H1 (cell line): ENCODE measurements around the gene ID2. TPM values are rescaled to one million over a fixed set of nuclear protein-coding genes. Genes with fewer than 3 reads are reported as not detected.

Experiments used
- CTCF ChIA-PET: fragments of 300-600 bp; sonication (Branson Sonifier 250); formaldehyde crosslinking; loops from one replicate; lab custom pipeline; 2021; ENCODE audit not compliant: partially characterized antibody; lab: Charles Lee
- POLR2A ChIA-PET: fragments of 300-600 bp; sonication (Branson Sonifier 250); formaldehyde crosslinking; loops from one replicate; lab custom pipeline; 2021; ENCODE audit warnings: inconsistent platforms; ENCODE audit not compliant: partially characterized antibody; lab: Charles Lee
- DNase-seq, 2 experiments: peaks; one replicate each; pipeline versions ENCODE4 v3.0.0 to v3.0.0-alpha.2; 2010 to 2022; ENCODE audit warnings: low spot score in 2 of 2, low read depth in 1 of 2, mixed read lengths in 1 of 2
- FAIRE-seq: peaks from 2 replicates; lab custom pipeline; 2011; peaks lifted over from hg19 to GRCh38; lab: Jason Lieb, UNC
- H2AFZ ChIP-seq: 2 replicates; pipeline ENCODE4 v1.8.1; 2012; ENCODE audit warnings: low read length, inconsistent platforms
- H2AK5ac ChIP-seq: 2 replicates; pipeline ENCODE4 v1.6.1; 2013; ENCODE audit warnings: low read depth, low read length
- H2BK120ac ChIP-seq: replicated peaks from 2 replicates; pipeline ENCODE3; 2013; ENCODE audit warnings: low read depth, low read length, inconsistent platforms
- H2BK12ac ChIP-seq: 2 replicates; pipeline ENCODE4 v1.6.1; 2013; ENCODE audit warnings: low read depth, low read length
- H2BK15ac ChIP-seq: 2 replicates; pipeline ENCODE4 v1.6.1; 2013; ENCODE audit warnings: low read length
- H2BK20ac ChIP-seq: 2 replicates; pipeline ENCODE4 v1.6.1; 2013; ENCODE audit warnings: low read length
- H2BK5ac ChIP-seq: 2 replicates; pipeline ENCODE4 v1.6.1; 2013; ENCODE audit warnings: low read depth, low read length
- H3K14ac ChIP-seq: 2 replicates; pipeline ENCODE4 v1.6.1; 2013; ENCODE audit warnings: inconsistent platforms; ENCODE audit not compliant: insufficient read length
- H3K18ac ChIP-seq: 2 replicates; pipeline ENCODE4 v1.6.1; 2013; ENCODE audit warnings: low read length; ENCODE audit errors: extremely low read depth
- H3K23ac ChIP-seq: 2 replicates; pipeline ENCODE4 v1.6.1; 2013; ENCODE audit warnings: inconsistent platforms; ENCODE audit not compliant: insufficient read length
- H3K23me2 ChIP-seq: 2 replicates; pipeline ENCODE4 v1.6.1; 2013; ENCODE audit warnings: low read depth, low read length
- H3K27ac ChIP-seq: 2 replicates; pipeline ENCODE4 v1.6.1; 2011; ENCODE audit warnings: low read depth, low read length, inconsistent platforms
- H3K27me3 ChIP-seq, 4 experiments: replicated peaks in 1 of 4; 1 replicate in 1 of 4; 2 replicates in 3 of 4; pipeline versions ENCODE4 v1.6.1 to v1.8.1; 2011 to 2013; ENCODE audit warnings: low read length in 3 of 4, mild to moderate bottlenecking in 3 of 4, inconsistent platforms in 2 of 4, mixed read lengths in 2 of 4, moderate library complexity in 1 of 4; ENCODE audit not compliant: control insufficient read depth in 3 of 4, insufficient read depth in 3 of 4; ENCODE audit errors: extremely low read depth in 1 of 4
- H3K36me3 ChIP-seq, 4 experiments: 2 replicates each; pipeline versions ENCODE4 v1.6.1 to v1.8.1; 2011 to 2013; ENCODE audit warnings: mild to moderate bottlenecking in 4 of 4, low read length in 3 of 4, moderate library complexity in 2 of 4, control low read depth in 1 of 4, inconsistent platforms in 1 of 4; ENCODE audit not compliant: insufficient read depth in 4 of 4, control insufficient read depth in 2 of 4
- H3K4ac ChIP-seq: replicated peaks from 2 replicates; pipeline ENCODE3; 2013; ENCODE audit warnings: low read length, low read depth, mixed read lengths, inconsistent platforms; ENCODE audit not compliant: insufficient read length
- H3K4me1 ChIP-seq, 4 experiments: replicated peaks in 1 of 4; 1 replicate in 1 of 4; 2 replicates in 3 of 4; pipeline versions ENCODE4 v1.6.1 to v1.8.1; 2011 to 2013; ENCODE audit warnings: low read length in 3 of 4, inconsistent platforms in 2 of 4, mixed read lengths in 1 of 4; ENCODE audit not compliant: insufficient read depth in 4 of 4, control insufficient read depth in 3 of 4
- H3K4me2 ChIP-seq, 2 experiments: 2 replicates each; pipeline versions ENCODE4 v1.6.1 to v1.8.1; 2011 to 2013; ENCODE audit warnings: low read depth in 2 of 2, low read length in 2 of 2, control low read depth in 1 of 2, inconsistent platforms in 1 of 2, mild to moderate bottlenecking in 1 of 2; ENCODE audit not compliant: insufficient read depth in 1 of 2
- H3K4me3 ChIP-seq, 4 experiments: fragments of 200-600, 300-600 bp in 1 of 4; sonication (generic), shearing (Covaris generic), sonication (Bioruptor Twin) in 1 of 4; 2 replicates each; pipeline versions ENCODE4 v1.5.1 to v1.8.1; 2011 to 2016; ENCODE audit warnings: low read length in 4 of 4, low read depth in 3 of 4, control low read depth in 2 of 4, inconsistent platforms in 2 of 4, mild to moderate bottlenecking in 2 of 4, mixed read lengths in 1 of 4, moderate library complexity in 1 of 4; ENCODE audit not compliant: insufficient read depth in 2 of 4; ENCODE audit errors: extremely low read depth in 1 of 4
- H3K56ac ChIP-seq: replicated peaks from 2 replicates; pipeline ENCODE3; 2013; ENCODE audit warnings: low read depth, mild to moderate bottlenecking, mixed read lengths, low read length, inconsistent platforms; ENCODE audit not compliant: insufficient read length
- H3K79me1 ChIP-seq: 2 replicates; pipeline ENCODE4 v1.6.1; 2013; ENCODE audit warnings: low read depth, low read length, control low read depth
- H3K79me2 ChIP-seq, 2 experiments: 2 replicates each; pipeline versions ENCODE4 v1.6.1 to v1.8.1; 2012 to 2013; ENCODE audit warnings: low read length in 2 of 2, mild to moderate bottlenecking in 2 of 2, inconsistent platforms in 1 of 2; ENCODE audit not compliant: insufficient read depth in 2 of 2, control insufficient read depth in 1 of 2
- H3K9ac ChIP-seq, 4 experiments: replicated peaks in 1 of 4; 1 replicate in 1 of 4; 2 replicates in 3 of 4; pipeline versions ENCODE4 v1.6.1 to v1.8.1; 2011 to 2013; ENCODE audit warnings: low read depth in 3 of 4, low read length in 3 of 4, control low read depth in 2 of 4, mild to moderate bottlenecking in 2 of 4, moderate library complexity in 2 of 4, inconsistent platforms in 1 of 4; ENCODE audit errors: extremely low read depth in 1 of 4
- H3K9me3 ChIP-seq, 2 experiments: 2 replicates each; pipeline versions ENCODE4 v1.6.1 to v1.8.1; 2012 to 2013; ENCODE audit warnings: mild to moderate bottlenecking in 2 of 2, moderate library complexity in 2 of 2, control low read depth in 1 of 2, inconsistent platforms in 1 of 2, low read depth in 1 of 2, low read length in 1 of 2, mixed read lengths in 1 of 2; ENCODE audit not compliant: insufficient read depth in 2 of 2
- H4K20me1 ChIP-seq, 2 experiments: replicated peaks in 1 of 2; 2 replicates each; pipeline versions ENCODE3 to v1.8.1; 2011 to 2013; ENCODE audit warnings: inconsistent platforms in 2 of 2, low read length in 2 of 2, mild to moderate bottlenecking in 1 of 2; ENCODE audit not compliant: insufficient read depth in 2 of 2, control insufficient read depth in 1 of 2
- H4K5ac ChIP-seq: 2 replicates; pipeline ENCODE4 v1.6.1; 2013; ENCODE audit warnings: low read length, low read depth, mixed read lengths, inconsistent platforms; ENCODE audit not compliant: insufficient read length
- H4K8ac ChIP-seq: 2 replicates; pipeline ENCODE4 v1.8.0; 2013; ENCODE audit warnings: mild to moderate bottlenecking, moderate library complexity, low read length, inconsistent platforms; ENCODE audit not compliant: insufficient read depth; ENCODE audit errors: extremely low read depth
- H4K91ac ChIP-seq: replicated peaks from 2 replicates; pipeline ENCODE3; 2013; ENCODE audit warnings: low read length, mixed read lengths, inconsistent platforms; ENCODE audit not compliant: insufficient read length
- HDAC6 ChIP-seq: IDR thresholded peaks from one replicate; pipeline ENCODE4 v1.7.1; 2012; ENCODE audit warnings: low read depth, mild to moderate bottlenecking, inconsistent platforms, low read length, moderate library complexity
- JUN ChIP-seq: IDR thresholded peaks from 2 replicates; pipeline ENCODE4 v1.6.1; 2011; ENCODE audit warnings: low read depth, mild to moderate bottlenecking, improper control_type of control experiment, low read length
- KDM1A ChIP-seq: fragments of 200-600, 300-600 bp; sonication (generic); IDR thresholded peaks from 2 replicates; pipeline ENCODE4 v1.7.1; 2016; ENCODE audit warnings: mild to moderate bottlenecking, low read length, borderline replicate concordance
- KDM4A ChIP-seq: IDR thresholded peaks from one replicate; pipeline ENCODE4 v1.7.1; 2012; ENCODE audit warnings: low read depth, mild to moderate bottlenecking, moderate library complexity, low read length, inconsistent platforms; ENCODE audit not compliant: severe bottlenecking
- KDM5A ChIP-seq: fragments of 200-600 bp; IDR thresholded peaks from 2 replicates; pipeline ENCODE4 v1.7.1; 2012; ENCODE audit warnings: mild to moderate bottlenecking, low read length, inconsistent platforms, mixed read lengths
- NRF1 ChIP-seq: IDR thresholded peaks from 2 replicates; pipeline ENCODE4 v1.6.1; 2011; ENCODE audit warnings: mild to moderate bottlenecking, low read depth, low read length, improper control_type of control experiment
- PHF8 ChIP-seq: fragments of 200-600 bp; sonication (generic); conservative IDR thresholded peaks from 2 replicates; pipeline ENCODE4 v1.7.1; 2012; ENCODE audit warnings: low read depth, mild to moderate bottlenecking, inconsistent platforms, low read length, moderate library complexity
- RXRA ChIP-seq: IDR thresholded peaks from 2 replicates; pipeline ENCODE4 v1.6.1; 2011; ENCODE audit warnings: low read depth, mild to moderate bottlenecking, low read length, moderate library complexity; ENCODE audit not compliant: insufficient read depth
- SIN3A ChIP-seq, 2 experiments: IDR thresholded peaks in 1 of 2; conservative IDR thresholded peaks in 1 of 2; 2 replicates each; pipeline ENCODE4 v1.6.1; 2011 to 2012; ENCODE audit warnings: low read length in 2 of 2, improper control_type of control experiment in 1 of 2, low read depth in 1 of 2, mild to moderate bottlenecking in 1 of 2
- SIRT6 ChIP-seq: IDR thresholded peaks from one replicate; pipeline ENCODE4 v1.7.1; 2012; ENCODE audit warnings: low read length, inconsistent platforms
- SIX5 ChIP-seq: IDR thresholded peaks from 2 replicates; pipeline ENCODE4 v1.6.1; 2011; ENCODE audit warnings: mild to moderate bottlenecking, low read depth, low read length
- SP1 ChIP-seq: IDR thresholded peaks from 2 replicates; pipeline ENCODE4 v1.6.1; 2011; ENCODE audit warnings: low read depth, low read length
- SUZ12 ChIP-seq: fragments of 200-600 bp; sonication (generic); IDR thresholded peaks from 2 replicates; pipeline ENCODE4 v1.6.1; 2012; ENCODE audit warnings: mild to moderate bottlenecking, inconsistent platforms, low read length, moderate library complexity, mixed read lengths
- TAF7 ChIP-seq: optimal IDR thresholded peaks from 2 replicates; pipeline ENCODE3; 2011; ENCODE audit warnings: low read depth, mild to moderate bottlenecking, inconsistent platforms, low read length, moderate library complexity, borderline replicate concordance
- WGBS, 2 experiments: shearing (Covaris generic) in 1 of 2; methylation state at CpG; one replicate each; pipeline versions ENCODE4 v1.1.6 to v1.1.7; 2013 to 2015; ENCODE audit warnings: low lambda C conversion rate in 2 of 2, mixed read lengths in 2 of 2, inconsistent platforms in 1 of 2, low coverage in 1 of 2, missing lambda C conversion rate in 1 of 2; ENCODE audit not compliant: insufficient replicate concordance in 2 of 2, insufficient coverage in 1 of 2, insufficient read length in 1 of 2; ENCODE audit errors: extremely low coverage in 1 of 2, missing lambda C conversion rate in 1 of 2; 5-methylcytosine and 5-hydroxymethylcytosine counted together
- polyA plus RNA-seq, 7 experiments: library from polyadenylated mRNA; depleted of rRNA in 3 of 7; stranded (reverse) in 5 of 7; unstranded in 2 of 7; fragments of >200 nt in 5 of 7; fragments of 200-250 nt in 2 of 7; gene quantifications; 1 replicate in 5 of 7; 2 replicates in 1 of 7; 4 replicates in 1 of 7; pipeline versions ENCODE4 v1.2.1 to v1.2.3, GENCODE V29; 2011 to 2013; ENCODE audit warnings: missing spikeins in 2 of 7, mixed read lengths in 2 of 7
- total RNA-seq: library from RNA; stranded (reverse); fragmentation: NEBNext Ultra II Directional; extraction: Animal tissue kit (Norgen Biotek cat#: 25700); gene quantifications from 2 replicates; pipeline ENCODE4 v1.2.1, GENCODE V29; 2021

Gene ID2
- total and polyA plus RNA-seq, 2 of the 8 experiments (the other 6 are each of a cell fraction or from before 2014, with no cell fraction given), result 36.7 to 214 TPM

DNA sequence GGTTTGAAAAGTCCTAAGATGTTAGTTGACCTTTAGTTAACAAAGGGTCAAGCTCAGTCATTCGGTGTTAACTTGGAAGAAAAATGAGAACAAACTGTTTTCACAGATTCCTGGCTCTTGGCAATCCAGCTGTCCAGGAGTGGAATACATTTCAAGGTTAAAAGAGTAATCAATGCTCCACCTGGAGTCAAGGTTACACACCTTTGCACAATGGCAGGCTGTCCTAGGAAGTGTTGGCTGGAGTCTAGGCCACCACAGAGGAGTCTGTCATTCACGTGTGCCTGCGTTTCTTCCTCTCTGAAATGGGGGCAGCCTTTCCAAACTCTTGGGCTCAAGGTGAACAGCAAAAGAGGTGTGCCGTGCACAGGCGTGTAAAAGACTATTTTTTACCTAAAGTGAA, 6.3 kb upstream of the ID2 start:
- CTCF ChIA-PET, result interaction anchor here (1.1 to 1.4 kb wide), 2 partner anchors 28 to 37 kb away, joined by 4 read pairs; no protein-coding TSS in a partner anchor
- H3K4me3 ChIP-seq, result peak overlapping the region in 1 of 4 experiments; percentile 64; a peak in 2 of 8 replicates
- H4K8ac ChIP-seq, result no peak overlapping the region
- 64% methylated on average over 5 of the region's 5 CpGs; no CpG with 5 or more reads in 1 of the 2 experiments for WGBS, 2 experiments
- H3K4ac ChIP-seq, result no peak overlapping the region
- no peak overlapping the region for H2BK20ac ChIP-seq
- no peak overlapping the region for H3K9ac ChIP-seq
- FAIRE-seq (no peak), DNase-seq (no peak)
- no peak overlapping the region for H3K18ac ChIP-seq
- H3K9me3 ChIP-seq, result peaks cover 8 to 9% of the 10 kb centered on the region in 2 experiments
- H2AFZ ChIP-seq, result no peak overlapping the region
- H2AK5ac ChIP-seq, result no peak overlapping the region
- peaks cover 26% of the 10 kb centered on the region for H3K23me2 ChIP-seq
- H3K27ac ChIP-seq, result no peak overlapping the region
- no peaks in the 10 kb centered on the region for H3K79me2 ChIP-seq
- H3K27me3 ChIP-seq, result peaks cover 11 to 43% (median 40%) of the 10 kb centered on the region in 4 experiments
- H3K4me2 ChIP-seq, result peak overlapping the region; percentile 93 to 97; a peak in 3 of 4 replicates
- no peak overlapping the region for H3K14ac ChIP-seq
- H4K5ac ChIP-seq, result no peak overlapping the region
- no peak overlapping the region for H2BK120ac ChIP-seq
- H2BK15ac ChIP-seq, result no peak overlapping the region
- H3K4me1 ChIP-seq, result peaks cover 7 to 32% (median 16%) of the 10 kb centered on the region in 4 experiments
- H4K91ac ChIP-seq, result no peak overlapping the region
- H3K23ac ChIP-seq, result no peak overlapping the region
- peaks cover 0 to 2% (median 0%) of the 10 kb centered on the region in 4 experiments; a peak in 1 of 8 replicates for H3K36me3 ChIP-seq
- H3K56ac ChIP-seq, result no peak overlapping the region
- H3K79me1 ChIP-seq, result no peaks in the 10 kb centered on the region
- POLR2A ChIA-PET, result interaction anchor here (2.0 kb wide), 1 partner anchor 34 kb away, joined by 4 read pairs; no protein-coding TSS in a partner anchor
- no peak overlapping the region for H2BK5ac ChIP-seq
- H2BK12ac ChIP-seq, result 0 out of 2 replicates have a peak overlapping the region, but pooled peaks have one; percentile 52
- no peaks in the 10 kb centered on the region for H4K20me1 ChIP-seq
- TF ChIP-seq TAF7 (no peak), KDM4A (no peak), SIN3A (conservative IDR thresholded peaks at IDR 0.05 in 1 of 2, IDR thresholded peaks at IDR 0.05 in 1 of 2; ENCODE audit: low read depth in 1 of 2, low read length in 2 of 2) (no peak), KDM1A (no peak), SIX5 (no peak), NRF1 (no peak), SP1 (no peak), PHF8 (no peak), KDM5A (no peak), SUZ12 (no peak), SIRT6 (no peak), HDAC6 (no peak), JUN (no peak), RXRA (no peak)
